ENCODE results near the gene IL6ST. TPM values are rescaled to one million over a fixed set of nuclear protein-coding genes. Genes with fewer than 3 reads are reported as not detected.
"Not testable (repeated sequence)": the region's sequence is repeated elsewhere in the genome, so short reads cannot be mapped to it uniquely, and the experiment has no call there.

Gene IL6ST
- 56.2 and 67.2 TPM in 2 replicates for total RNA-seq

DNA sequence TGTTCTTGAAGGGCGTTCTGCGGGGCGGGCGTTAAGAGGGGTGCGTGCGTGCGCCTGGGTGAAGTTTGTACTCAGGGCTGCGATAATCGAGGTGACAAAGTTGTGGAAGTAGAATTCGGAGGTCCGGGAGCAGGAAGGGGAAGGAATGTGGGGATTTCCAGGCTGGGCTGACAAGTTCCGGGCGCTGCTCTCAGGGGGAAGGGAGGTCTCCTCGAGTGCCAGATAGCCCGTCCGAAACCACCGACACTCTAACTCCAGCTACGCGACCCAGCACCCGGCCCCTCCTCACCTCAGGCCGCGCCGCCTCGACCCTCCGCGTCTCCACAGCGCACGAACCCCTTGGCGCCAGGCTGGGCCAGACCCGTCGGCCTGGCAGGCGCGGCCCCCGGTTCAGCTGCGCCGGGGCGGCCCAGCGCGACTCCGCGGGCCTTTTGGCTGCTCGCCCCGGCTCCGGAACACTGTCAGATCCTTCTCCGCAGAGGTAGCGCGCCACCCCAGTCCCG lies at the start of gene IL6ST:
Gene IL6ST, minus strand, starts transcription at position 469 of the 503 bp plus-strand sequence. CDS start 18,685 bp downstream, outside the sequence.
- intact Hi-C loops (cut with micrococcal nuclease) = loop anchor here (2.0 to 5.0 kb wide), 5 partner anchors 56 to 334 kb away; no protein-coding TSS in a partner anchor
- H3K4me3 Mint-ChIP-seq (ENCODE audit: low read depth) = peak within 1 kb of the TSS; percentile 95
- H3K9me3 Mint-ChIP-seq = peaks cover 4% of the 10 kb centered on the region
- peak within 1 kb of the TSS; percentile 94 for H3K27ac Mint-ChIP-seq
- no peaks in the 10 kb centered on the region for H3K27me3 Mint-ChIP-seq (ENCODE audit: low read depth)
- peaks cover 55% of the 10 kb centered on the region for H3K4me1 Mint-ChIP-seq (ENCODE audit: low read depth)
- DNase-seq (ENCODE audit: low spot score) = peak; percentile 48
- H3K36me3 Mint-ChIP-seq (ENCODE audit: low read depth) = peaks cover 43% of the 10 kb centered on the region

DNA sequence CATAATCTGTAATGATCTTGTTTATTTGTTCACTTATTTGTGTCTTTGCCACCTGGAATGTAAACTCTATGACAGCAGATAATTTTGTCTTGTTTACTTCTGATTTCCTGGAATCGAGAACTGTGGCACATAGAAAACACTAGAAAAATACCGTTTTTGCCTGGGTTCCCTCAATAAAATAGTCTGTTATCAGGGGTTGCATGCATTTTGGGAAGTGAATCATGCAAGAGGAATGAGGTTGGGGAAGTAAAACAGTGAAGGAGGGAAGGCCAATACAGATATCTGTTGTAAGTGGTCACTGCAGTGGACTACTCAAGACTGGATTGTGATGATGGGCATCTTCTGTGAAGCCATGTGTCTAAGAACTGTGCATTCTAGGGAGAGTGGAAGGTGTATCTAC lies 45.2 kb upstream of the IL6ST start:
- intact Hi-C loops (cut with micrococcal nuclease) = no loop called here
- DNase-seq (ENCODE audit: low spot score) = no peak
- no peak overlapping the region for H3K27ac Mint-ChIP-seq
- H3K4me1 Mint-ChIP-seq (ENCODE audit: low read depth) = peaks cover 16% of the 10 kb centered on the region
- H3K27me3 Mint-ChIP-seq (ENCODE audit: low read depth) = peaks cover 41% of the 10 kb centered on the region
- H3K9me3 Mint-ChIP-seq = no peaks in the 10 kb centered on the region
- no peak overlapping the region for H3K4me3 Mint-ChIP-seq (ENCODE audit: low read depth)
- H3K36me3 Mint-ChIP-seq (ENCODE audit: low read depth) = peaks cover 1% of the 10 kb centered on the region

DNA sequence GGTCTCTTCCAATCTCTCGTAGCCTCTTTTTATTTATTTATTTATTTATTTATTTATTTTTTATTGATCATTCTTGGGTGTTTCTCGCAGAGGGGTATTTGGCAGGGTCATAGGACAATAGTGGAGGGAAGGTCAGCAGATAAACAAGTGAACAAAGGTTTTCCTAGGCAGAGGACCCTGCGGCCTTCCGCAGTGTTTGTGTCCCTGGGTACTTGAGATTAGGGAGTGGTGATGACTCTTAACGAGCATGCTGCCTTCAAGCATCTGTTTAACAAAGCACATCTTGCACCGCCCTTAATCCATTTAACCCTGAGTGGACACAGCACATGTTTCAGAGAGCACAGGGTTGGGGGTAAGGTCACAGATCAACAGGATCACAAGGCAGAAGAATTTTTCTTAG lies 43.4 kb upstream of the IL6ST start:
- H3K9me3 Mint-ChIP-seq; H3K36me3 Mint-ChIP-seq (ENCODE audit: low read depth); DNase-seq (ENCODE audit: low spot score); H3K4me3 Mint-ChIP-seq (ENCODE audit: low read depth); intact Hi-C loops (cut with micrococcal nuclease); H3K4me1 Mint-ChIP-seq (ENCODE audit: low read depth); H3K27ac Mint-ChIP-seq: not testable (repeated sequence)
- H3K27me3 Mint-ChIP-seq (ENCODE audit: low read depth) = peaks cover 32% of the 10 kb centered on the region

DNA sequence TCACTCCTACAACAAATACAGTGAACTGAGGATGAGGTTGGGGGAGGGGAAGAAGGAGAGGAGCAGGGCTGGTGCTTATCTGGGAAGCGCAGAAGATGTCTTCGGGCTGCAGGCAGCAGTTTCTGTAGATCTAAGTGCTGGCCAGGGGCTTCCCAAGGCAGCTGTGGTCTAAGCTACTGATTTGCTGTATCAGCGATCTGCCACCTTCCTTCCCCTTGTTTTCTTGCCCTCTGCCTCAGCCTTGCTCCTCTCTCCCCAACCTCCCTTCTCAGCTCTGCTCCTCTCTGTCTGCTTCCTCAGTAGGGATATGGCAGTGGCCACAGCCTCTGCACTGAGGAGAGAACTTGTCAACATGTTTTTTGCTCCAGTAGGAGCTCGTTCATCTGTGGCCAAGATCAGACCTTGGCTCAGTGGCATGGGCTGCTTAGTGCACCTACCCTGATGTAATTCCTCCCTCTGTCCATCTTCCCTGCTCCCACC lies 42.8 kb upstream of the IL6ST start:
- Mint-ChIP-seq H3K9me3 (no peaks in the 10 kb centered on the region), H3K4me3 (ENCODE audit: low read depth) (no peak overlapping the region), H3K27me3 (ENCODE audit: low read depth) (peaks cover 26% of the 10 kb centered on the region), H3K27ac (no peak overlapping the region), H3K36me3 (ENCODE audit: low read depth) (no peaks in the 10 kb centered on the region), H3K4me1 (ENCODE audit: low read depth) (peaks cover 8% of the 10 kb centered on the region)
- DNase-seq (ENCODE audit: low spot score) = no peak
- intact Hi-C loops (cut with micrococcal nuclease) = no loop called here

DNA sequence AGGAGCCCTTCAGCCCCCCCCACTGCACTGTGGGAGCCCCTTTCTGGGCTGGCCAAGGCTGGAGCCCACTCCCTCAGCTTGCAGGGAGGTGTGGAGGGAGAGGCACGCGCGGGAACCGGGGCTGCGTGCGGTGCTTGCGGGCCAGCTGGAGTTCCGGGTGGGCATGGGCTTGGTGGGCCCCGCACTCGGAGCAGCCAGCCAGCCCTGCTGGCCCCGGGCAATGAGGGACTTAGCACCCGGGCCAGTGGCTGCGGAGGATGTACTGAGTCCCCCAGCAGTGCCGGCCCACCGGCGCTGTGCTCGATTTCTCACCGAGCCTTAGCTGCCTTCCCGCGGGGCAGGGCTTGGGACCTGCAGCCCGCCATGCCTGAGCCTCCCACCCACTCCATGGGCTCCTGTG lies 40.6 kb upstream of the IL6ST start:
- H3K4me3 Mint-ChIP-seq (ENCODE audit: low read depth); H3K27ac Mint-ChIP-seq; H3K9me3 Mint-ChIP-seq; H3K36me3 Mint-ChIP-seq (ENCODE audit: low read depth); DNase-seq (ENCODE audit: low spot score); intact Hi-C loops (cut with micrococcal nuclease): not testable (repeated sequence)
- Mint-ChIP-seq H3K27me3 (ENCODE audit: low read depth) (peaks cover 24% of the 10 kb centered on the region), H3K4me1 (ENCODE audit: low read depth) (peaks cover 10% of the 10 kb centered on the region)

DNA sequence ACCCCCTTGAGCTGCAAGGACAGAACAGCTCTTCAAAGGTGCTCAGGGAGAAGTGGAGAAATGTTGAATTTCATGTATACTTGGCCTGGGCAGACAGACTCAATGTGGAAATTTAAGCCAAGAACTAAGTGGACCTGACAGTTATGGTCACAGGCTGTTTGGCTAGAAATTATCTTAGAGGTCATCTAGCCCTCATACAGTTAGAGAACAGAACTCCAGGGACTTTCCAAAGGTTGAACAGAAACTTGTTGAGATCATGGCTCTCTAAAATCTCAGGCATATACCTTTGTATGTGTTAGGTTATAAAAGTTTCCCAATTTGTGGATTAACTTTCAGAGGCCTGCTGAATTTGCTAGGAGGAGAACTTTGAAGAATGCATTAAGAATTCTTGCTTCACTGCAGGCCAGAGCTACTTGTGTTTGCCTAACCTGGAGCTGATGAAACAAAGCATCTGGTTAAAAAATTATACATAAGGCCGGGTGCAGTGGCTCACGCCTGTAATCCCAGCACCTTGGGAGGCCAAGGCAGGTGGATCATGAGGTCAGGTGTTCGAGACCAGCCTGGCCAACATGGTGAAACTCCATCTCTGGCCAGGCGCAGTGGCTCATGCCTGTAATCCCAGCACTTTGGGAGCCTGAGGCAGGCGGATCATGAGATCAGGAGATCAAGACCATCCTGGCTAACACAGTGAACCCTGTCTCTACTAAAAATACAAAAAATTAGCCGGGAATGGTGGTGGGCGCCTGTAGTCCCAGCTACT lies 35.3 kb upstream of the IL6ST start:
- H3K9me3 Mint-ChIP-seq; H3K4me3 Mint-ChIP-seq (ENCODE audit: low read depth); DNase-seq (ENCODE audit: low spot score); intact Hi-C loops (cut with micrococcal nuclease); H3K36me3 Mint-ChIP-seq (ENCODE audit: low read depth); H3K27ac Mint-ChIP-seq: not testable (repeated sequence)
- H3K4me1 Mint-ChIP-seq (ENCODE audit: low read depth) = peaks cover 11% of the 10 kb centered on the region
- H3K27me3 Mint-ChIP-seq (ENCODE audit: low read depth) = peaks cover 22% of the 10 kb centered on the region

DNA sequence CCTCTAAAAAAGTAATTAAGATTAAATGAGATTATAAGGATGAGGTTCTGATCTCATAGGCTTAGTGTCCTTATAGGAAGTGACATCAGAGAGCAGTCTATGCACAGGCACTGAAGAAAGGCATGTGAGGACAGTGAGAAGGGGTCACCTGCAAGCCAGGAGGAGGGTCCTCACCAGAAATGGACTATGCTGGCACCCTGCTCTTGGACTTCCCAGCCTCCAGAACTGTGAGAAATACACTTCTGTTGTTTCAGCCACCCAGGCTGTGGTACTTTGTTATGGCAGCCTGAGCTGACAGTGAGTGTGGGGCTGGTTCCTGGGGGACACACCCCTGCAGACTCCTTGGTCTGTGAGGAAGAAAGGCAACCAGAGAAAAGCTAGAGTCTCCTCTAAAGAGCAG lies 34.7 kb upstream of the IL6ST start:
- no peaks in the 10 kb centered on the region for H3K9me3 Mint-ChIP-seq
- intact Hi-C loops (cut with micrococcal nuclease) = no loop called here
- H3K27ac Mint-ChIP-seq = no peak overlapping the region
- no peaks in the 10 kb centered on the region for H3K36me3 Mint-ChIP-seq (ENCODE audit: low read depth)
- peaks cover 17% of the 10 kb centered on the region for H3K4me1 Mint-ChIP-seq (ENCODE audit: low read depth)
- DNase-seq (ENCODE audit: low spot score) = no peak
- H3K4me3 Mint-ChIP-seq (ENCODE audit: low read depth) = no peak overlapping the region
- H3K27me3 Mint-ChIP-seq (ENCODE audit: low read depth) = peaks cover 28% of the 10 kb centered on the region

DNA sequence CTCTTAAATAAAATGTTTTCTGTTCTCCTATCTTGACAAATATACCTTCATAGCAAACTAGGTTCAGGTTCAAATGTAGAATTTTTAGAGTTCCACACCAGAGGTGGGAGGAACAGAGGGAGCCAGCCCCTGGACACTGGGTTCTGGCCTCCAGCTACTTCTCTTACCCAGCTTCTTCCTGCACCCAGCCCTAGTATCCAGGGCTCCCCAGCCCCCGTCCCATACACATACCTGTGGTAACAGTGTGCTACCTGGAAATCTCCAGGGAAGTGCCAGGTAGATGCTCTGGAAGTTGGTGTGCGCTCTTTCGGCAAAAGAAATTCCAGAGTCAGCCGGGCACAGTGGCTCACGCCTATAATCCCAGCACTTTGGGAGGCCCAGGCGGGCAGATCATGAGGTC lies 33.9 kb upstream of the IL6ST start:
- no peak for DNase-seq (ENCODE audit: low spot score)
- Mint-ChIP-seq H3K27ac (no peak overlapping the region), H3K36me3 (ENCODE audit: low read depth) (no peaks in the 10 kb centered on the region), H3K4me1 (ENCODE audit: low read depth) (peaks cover 18% of the 10 kb centered on the region), H3K4me3 (ENCODE audit: low read depth) (no peak overlapping the region), H3K27me3 (ENCODE audit: low read depth) (peaks cover 29% of the 10 kb centered on the region), H3K9me3 (no peaks in the 10 kb centered on the region)
- intact Hi-C loops (cut with micrococcal nuclease) = no loop called here

DNA sequence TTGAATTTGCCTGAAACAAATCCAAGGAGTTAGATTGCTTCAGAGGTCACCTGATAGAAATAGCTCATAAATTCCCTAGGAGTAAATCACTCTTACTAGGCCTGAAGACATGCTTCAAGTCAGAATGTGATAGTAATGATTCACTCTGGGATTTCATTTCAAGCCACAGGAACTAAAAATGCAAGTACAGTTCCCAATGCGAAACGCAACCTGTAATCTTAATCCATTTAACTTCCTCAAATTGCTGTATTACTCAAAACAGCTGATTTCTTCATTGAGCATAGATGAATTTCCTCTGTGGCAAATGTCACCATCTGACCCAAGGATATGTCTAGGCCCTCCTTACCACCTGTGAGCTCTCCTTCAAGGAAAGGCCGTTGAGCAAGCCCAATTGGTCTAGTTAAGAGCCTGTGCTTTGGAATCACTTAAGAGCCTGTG lies 32.1 kb upstream of the IL6ST start:
- peaks cover 5% of the 10 kb centered on the region for H3K9me3 Mint-ChIP-seq
- no peak overlapping the region for H3K4me3 Mint-ChIP-seq (ENCODE audit: low read depth)
- DNase-seq (ENCODE audit: low spot score) = no peak
- H3K27me3 Mint-ChIP-seq (ENCODE audit: low read depth) = peaks cover 39% of the 10 kb centered on the region
- H3K27ac Mint-ChIP-seq = no peak overlapping the region
- intact Hi-C loops (cut with micrococcal nuclease) = loop anchor here (1.0 to 2.0 kb wide), 5 partner anchors 8 to 32 kb away; no protein-coding TSS in a partner anchor
- H3K4me1 Mint-ChIP-seq (ENCODE audit: low read depth) = peaks cover 22% of the 10 kb centered on the region
- peaks cover under 1% of the 10 kb centered on the region for H3K36me3 Mint-ChIP-seq (ENCODE audit: low read depth)

DNA sequence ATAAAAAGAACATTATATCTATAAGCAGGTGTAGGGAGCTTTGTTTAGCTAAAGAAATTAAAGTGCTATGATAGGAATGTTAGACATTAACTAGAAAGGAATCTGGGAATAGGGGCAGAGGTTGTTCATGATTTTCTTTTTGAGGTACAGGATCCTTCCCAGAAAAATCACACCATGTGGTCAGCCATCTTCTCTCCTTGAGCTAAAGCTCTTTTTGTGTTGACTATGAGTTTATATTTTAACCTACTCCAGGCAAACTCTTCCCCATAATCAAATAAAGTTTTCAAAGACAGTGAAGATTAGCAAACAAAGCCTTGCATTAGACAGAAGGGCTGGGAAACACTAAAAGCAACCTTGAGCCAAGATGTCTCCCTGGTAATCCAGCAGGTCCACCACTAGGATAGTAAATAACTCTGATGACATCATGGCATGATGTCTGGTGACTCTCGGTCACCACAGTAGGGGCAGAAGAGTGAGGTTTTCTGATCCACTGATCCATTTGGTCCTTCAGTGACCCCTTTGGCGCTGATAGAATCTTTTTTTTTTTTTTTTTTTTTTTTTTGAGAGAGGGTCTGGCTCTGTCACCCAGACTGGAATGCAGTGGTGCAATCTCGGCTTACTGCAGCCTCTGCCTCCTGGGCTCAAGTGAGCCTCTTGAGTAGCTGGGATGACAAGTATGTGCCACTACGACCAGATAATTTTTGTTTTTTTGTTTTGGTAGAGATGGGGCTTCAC lies 30.6 kb upstream of the IL6ST start:
- H3K9me3 Mint-ChIP-seq = peaks cover 7% of the 10 kb centered on the region
- DNase-seq (ENCODE audit: low spot score) = no peak
- intact Hi-C loops (cut with micrococcal nuclease) = no loop called here
- peaks cover 22% of the 10 kb centered on the region for H3K4me1 Mint-ChIP-seq (ENCODE audit: low read depth)
- H3K27me3 Mint-ChIP-seq (ENCODE audit: low read depth) = peaks cover 33% of the 10 kb centered on the region
- H3K4me3 Mint-ChIP-seq (ENCODE audit: low read depth) = no peak overlapping the region
- no peak overlapping the region for H3K27ac Mint-ChIP-seq
- peaks cover 3% of the 10 kb centered on the region for H3K36me3 Mint-ChIP-seq (ENCODE audit: low read depth)

DNA sequence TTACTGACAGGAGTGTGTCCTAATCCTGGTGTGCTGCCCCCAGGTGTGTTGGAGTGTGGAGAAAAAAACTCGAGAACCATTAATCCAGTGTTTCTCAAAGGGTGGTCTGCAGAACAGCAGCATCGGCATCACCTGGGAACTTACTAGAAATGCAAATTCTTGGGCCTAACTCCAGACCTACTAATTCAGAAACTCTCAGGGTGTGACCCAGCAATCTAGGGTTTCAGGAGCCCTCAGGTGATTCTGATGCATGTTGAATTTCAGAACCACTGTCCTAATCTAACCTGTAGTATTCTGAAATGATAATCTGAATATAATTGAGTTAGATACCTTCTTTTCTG lies 30.0 kb upstream of the IL6ST start:
- DNase-seq (ENCODE audit: low spot score) = no peak
- H3K27ac Mint-ChIP-seq = no peak overlapping the region
- H3K36me3 Mint-ChIP-seq (ENCODE audit: low read depth) = peaks cover 3% of the 10 kb centered on the region
- peaks cover 7% of the 10 kb centered on the region for H3K9me3 Mint-ChIP-seq
- H3K27me3 Mint-ChIP-seq (ENCODE audit: low read depth) = peaks cover 32% of the 10 kb centered on the region
- H3K4me1 Mint-ChIP-seq (ENCODE audit: low read depth) = peaks cover 21% of the 10 kb centered on the region
- no peak overlapping the region for H3K4me3 Mint-ChIP-seq (ENCODE audit: low read depth)
- intact Hi-C loops (cut with micrococcal nuclease) = no loop called here

DNA sequence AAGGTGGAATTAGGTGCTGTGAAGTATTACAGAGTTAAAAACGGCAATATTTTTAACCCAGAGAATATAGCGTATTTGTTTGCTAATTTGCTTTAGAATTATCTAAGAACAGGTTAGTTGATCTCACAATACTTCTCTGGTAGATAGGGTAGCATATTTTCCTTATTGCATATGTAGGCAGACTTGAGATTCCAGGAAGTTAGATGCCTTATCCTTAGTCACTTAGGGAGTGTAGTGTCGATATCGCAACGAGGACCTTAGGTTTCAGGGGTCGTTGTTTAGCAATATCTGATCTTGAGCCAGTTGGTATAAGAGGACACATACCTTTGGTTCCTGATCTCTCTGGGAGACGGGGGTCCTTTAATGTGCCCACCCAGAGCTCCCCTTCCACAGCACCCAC lies 28.5 kb upstream of the IL6ST start:
- intact Hi-C loops (cut with micrococcal nuclease) = no loop called here
- H3K36me3 Mint-ChIP-seq (ENCODE audit: low read depth) = peaks cover 3% of the 10 kb centered on the region

More for the DNA sequence above, 28.5 kb upstream of the IL6ST start:
- no peak for DNase-seq (ENCODE audit: low spot score)
- Mint-ChIP-seq H3K4me1 (ENCODE audit: low read depth) (peaks cover 26% of the 10 kb centered on the region), H3K27ac (no peak overlapping the region), H3K9me3 (peaks cover 7% of the 10 kb centered on the region), H3K4me3 (ENCODE audit: low read depth) (no peak overlapping the region), H3K27me3 (ENCODE audit: low read depth) (peaks cover 26% of the 10 kb centered on the region)

Measured in activated T-helper 2 cell treated with anti-CD3 and anti-CD28 coated beads, Interferon-gamma antibody, Interleukin-2, Interleukin-4, amounts not matched to agents 10 μg/mL and 5 μg/mL and 100 μg/mL, durations not matched to agents 14 hours and 24 hours and 36 hours (primary cell).